KOPT-K1 (cell line): ENCODE measurements around the gene CBFA2T3.

Source experiments
- H3K27ac ChIP-seq: fragments of 200-600 bp; sonication (generic); 2 replicates; pipeline ENCODE4 v1.5.1; 2016; ENCODE audit warnings: antibody characterized with exemption, mild to moderate bottlenecking, low read depth, low read length; ENCODE audit not compliant: poor library complexity, severe bottlenecking
- H3K36me3 ChIP-seq: fragments of 200-600 bp; sonication (generic); 2 replicates; pipeline ENCODE4 v1.5.1; 2017; ENCODE audit warnings: antibody characterized with exemption, mild to moderate bottlenecking, low read length, moderate library complexity; ENCODE audit not compliant: insufficient read depth
- H3K9me3 ChIP-seq: fragments of 200-600 bp; sonication (generic); 2 replicates; pipeline ENCODE4 v1.5.1; 2017; ENCODE audit warnings: antibody characterized with exemption, low read length, mild to moderate bottlenecking; ENCODE audit not compliant: insufficient read depth, poor library complexity, severe bottlenecking

The CBFA2T3 gene

DNA sequence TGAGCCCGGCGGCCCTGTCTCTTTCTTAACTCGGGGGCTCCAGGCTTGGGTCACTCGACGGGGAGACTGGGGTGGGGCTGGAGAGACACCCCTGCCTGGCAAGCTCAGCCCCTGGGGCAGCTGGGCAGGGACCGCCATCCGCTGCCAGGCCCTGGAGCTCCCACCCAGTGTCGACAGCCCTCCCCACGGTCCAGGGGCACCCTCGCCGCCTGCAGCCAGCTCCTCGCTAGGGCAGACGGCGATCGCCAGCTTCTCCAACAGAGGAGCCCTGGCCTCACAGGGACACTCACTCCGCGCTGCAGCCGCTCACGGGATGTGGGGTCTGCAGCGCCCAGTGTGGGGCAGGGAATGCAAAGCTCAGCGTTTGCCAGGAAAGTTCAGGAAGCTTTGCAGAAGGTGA lies 149.3 kb downstream of the CBFA2T3 start:
- H3K36me3 ChIP-seq: no peaks in the 10 kb centered on the region
- H3K27ac ChIP-seq: no peak overlapping the region
- no peaks in the 10 kb centered on the region for H3K9me3 ChIP-seq

DNA sequence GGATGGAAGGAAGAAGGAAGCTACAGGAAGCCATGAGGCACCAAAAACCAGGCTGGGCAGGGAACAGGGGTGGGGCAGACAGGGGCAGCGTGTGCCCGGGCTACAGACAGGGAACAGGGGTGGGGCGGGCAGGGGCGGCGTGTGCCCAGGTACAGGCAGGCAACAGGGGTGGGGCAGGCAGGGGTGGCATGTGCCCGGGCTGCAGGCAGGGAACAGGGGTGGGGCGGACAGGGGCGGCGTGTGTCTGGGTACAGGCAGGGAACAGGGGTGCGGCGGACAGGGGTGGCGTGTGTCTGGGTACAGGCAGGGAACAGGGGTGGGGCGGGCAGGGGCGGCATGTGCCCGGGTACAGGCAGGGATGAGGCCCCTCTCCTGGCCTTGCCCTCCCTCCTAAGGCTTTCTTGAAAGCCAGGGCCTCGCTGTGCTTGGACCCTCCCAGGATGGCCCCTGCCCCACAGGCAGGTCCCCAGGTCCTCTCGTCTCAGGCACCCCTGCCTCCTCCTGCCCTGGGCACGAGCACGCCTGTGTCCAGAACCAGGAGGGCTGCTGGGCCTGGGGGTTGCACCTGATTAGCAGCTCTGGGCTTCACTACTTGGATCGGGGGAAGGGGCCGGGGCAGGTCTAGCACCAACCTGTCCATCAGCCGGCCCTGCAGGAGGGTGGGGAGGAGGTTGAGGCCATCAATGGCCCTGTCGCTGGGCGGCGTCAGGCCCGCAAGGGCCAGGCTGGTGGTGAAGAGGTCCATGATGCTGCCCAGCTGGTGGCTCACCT lies 150.8 kb downstream of the CBFA2T3 start:
- H3K36me3 ChIP-seq: no peaks in the 10 kb centered on the region
- H3K9me3 ChIP-seq: no peaks in the 10 kb centered on the region
- no peak overlapping the region for H3K27ac ChIP-seq

DNA sequence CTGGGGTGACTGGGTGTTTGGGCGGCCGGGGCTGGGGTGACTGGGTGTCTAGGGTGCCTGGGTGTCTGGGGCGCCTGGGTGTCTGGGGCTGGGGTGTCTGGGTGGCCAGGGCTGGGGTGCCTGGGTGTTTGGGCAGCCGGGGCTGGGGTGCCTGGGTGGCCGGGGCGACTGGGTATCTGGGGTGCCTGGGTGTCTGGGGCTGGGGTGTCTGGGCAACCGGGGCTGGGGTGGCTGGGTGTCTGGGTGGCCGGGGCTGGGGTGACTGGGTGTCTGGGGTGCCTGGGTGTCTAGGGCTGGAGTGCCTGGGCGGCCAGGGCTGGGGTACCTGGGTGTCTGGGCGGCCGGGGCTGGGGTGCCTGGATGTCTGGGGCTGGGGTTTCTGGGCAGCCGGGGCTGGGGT lies 151.9 kb downstream of the CBFA2T3 start:
- Histone ChIP-seq H3K36me3 (no peaks in the 10 kb centered on the region), H3K9me3 (no peaks in the 10 kb centered on the region), H3K27ac (no peak overlapping the region)
